Natural killer cell (primary cell): ENCODE data around the gene ULK4. TPM values are rescaled to one million over a fixed set of nuclear protein-coding genes. Genes with fewer than 3 reads are reported as not detected.
"Not testable (repeated sequence)": the region's sequence is repeated elsewhere in the genome, so short reads cannot be mapped to it uniquely, and the experiment has no call there.

Experiments used
- ATAC-seq, 3 donors: fragments of 150-1000 bp in 2 of 3; fragments of 200-7000 bp in 1 of 3; cut with Tn5 transposase; 1 replicate in 1 of 3; 2 replicates in 2 of 3; pipeline ENCODE4 v1.10.0; 2021; ENCODE audit warnings: mild to moderate bottlenecking in 2 of 3, moderate library complexity in 2 of 3
- DNase-seq, 2 donors: peaks; one replicate each; pipeline versions ENCODE4 v3.0.0 to v3.0.0-alpha.2; 2013 to 2021; ENCODE audit warnings: mixed read lengths in 1 of 2
- H3K27ac ChIP-seq: one replicate; pipeline ENCODE4 v1.5.1; 2013; ENCODE audit warnings: mild to moderate bottlenecking, low read length
- H3K27me3 ChIP-seq: one replicate; pipeline ENCODE4 v1.6.1; 2013; ENCODE audit warnings: low read length; ENCODE audit not compliant: control insufficient read depth, insufficient read depth
- H3K36me3 ChIP-seq: one replicate; pipeline ENCODE4 v1.6.1; 2013; ENCODE audit warnings: low read length; ENCODE audit not compliant: control insufficient read depth, insufficient read depth
- H3K4me1 ChIP-seq: one replicate; pipeline ENCODE4 v1.6.1; 2013; ENCODE audit warnings: low read length; ENCODE audit not compliant: control insufficient read depth, insufficient read depth
- H3K4me3 ChIP-seq: one replicate; pipeline ENCODE4 v1.5.1; 2013; ENCODE audit warnings: low read length
- H3K9me3 ChIP-seq: one replicate; pipeline ENCODE4 v1.6.1; 2013; ENCODE audit warnings: low read length; ENCODE audit not compliant: control insufficient read depth, insufficient read depth
- H3K27ac Mint-ChIP-seq, 2 donors: one replicate each; pipeline ENCODE4 v1.8.0; 2022; ENCODE audit warnings: mild to moderate bottlenecking in 2 of 2, mixed read lengths in 2 of 2, moderate library complexity in 1 of 2
- H3K27me3 Mint-ChIP-seq, 2 donors: one replicate each; pipeline ENCODE4 v1.8.0; 2022; ENCODE audit warnings: low read depth in 2 of 2, mixed read lengths in 2 of 2
- H3K36me3 Mint-ChIP-seq: one replicate; pipeline ENCODE4 v1.8.0; 2022; ENCODE audit warnings: mixed read lengths
- H3K4me1 Mint-ChIP-seq, 2 donors: one replicate each; pipeline ENCODE4 v1.8.0; 2022; ENCODE audit warnings: mixed read lengths in 2 of 2
- H3K4me3 Mint-ChIP-seq: one replicate; pipeline ENCODE4 v1.8.0; 2022; ENCODE audit warnings: mild to moderate bottlenecking, moderate library complexity, mixed read lengths
- H3K9me3 Mint-ChIP-seq, 2 donors: one replicate each; pipeline ENCODE4 v1.8.0; 2022; ENCODE audit warnings: mixed read lengths in 2 of 2
- WGBS: methylation state at CpG from one replicate; pipeline ENCODE4 v1.1.7; 2013; ENCODE audit warnings: missing lambda C conversion rate; ENCODE audit not compliant: insufficient coverage; 5-methylcytosine and 5-hydroxymethylcytosine counted together
- intact Hi-C: fragments of 100-400 bp; cut with micrococcal nuclease; formaldehyde crosslinking; loops from one replicate; pipeline ENCODE4 v1.14.2; 2022
- total RNA-seq, 4 donors: library from RNA; stranded (reverse); fragments of 120-200 nt in 1 of 4; gene quantifications; one replicate each; pipeline versions ENCODE4 v1.2.3 to v1.2.4, GENCODE V29; 2013 to 2022
- TF ChIP-seq, protein P1 (sequence below): fragments of 200-600 bp; IDR thresholded peaks from one replicate; pipeline ENCODE4 v1.8.0; 2022; ENCODE audit warnings: antibody characterized with exemption

Gene ULK4
- total RNA-seq, 3 donors from 2014 or later (not counting 1 experiment from before 2014, with no cell fraction given), result 19.2 to 25.7 (median 21.2) TPM

- no peaks in the 10 kb centered on the region for H3K36me3 Mint-ChIP-seq
- no peaks in the 10 kb centered on the region for H3K9me3 Mint-ChIP-seq
- no peak overlapping the region for H3K4me3 ChIP-seq
- no peak for DNase-seq
- ATAC-seq, result no peak
- intact Hi-C loops, result no loop called here
- TF ChIP-seq, protein P1, sequence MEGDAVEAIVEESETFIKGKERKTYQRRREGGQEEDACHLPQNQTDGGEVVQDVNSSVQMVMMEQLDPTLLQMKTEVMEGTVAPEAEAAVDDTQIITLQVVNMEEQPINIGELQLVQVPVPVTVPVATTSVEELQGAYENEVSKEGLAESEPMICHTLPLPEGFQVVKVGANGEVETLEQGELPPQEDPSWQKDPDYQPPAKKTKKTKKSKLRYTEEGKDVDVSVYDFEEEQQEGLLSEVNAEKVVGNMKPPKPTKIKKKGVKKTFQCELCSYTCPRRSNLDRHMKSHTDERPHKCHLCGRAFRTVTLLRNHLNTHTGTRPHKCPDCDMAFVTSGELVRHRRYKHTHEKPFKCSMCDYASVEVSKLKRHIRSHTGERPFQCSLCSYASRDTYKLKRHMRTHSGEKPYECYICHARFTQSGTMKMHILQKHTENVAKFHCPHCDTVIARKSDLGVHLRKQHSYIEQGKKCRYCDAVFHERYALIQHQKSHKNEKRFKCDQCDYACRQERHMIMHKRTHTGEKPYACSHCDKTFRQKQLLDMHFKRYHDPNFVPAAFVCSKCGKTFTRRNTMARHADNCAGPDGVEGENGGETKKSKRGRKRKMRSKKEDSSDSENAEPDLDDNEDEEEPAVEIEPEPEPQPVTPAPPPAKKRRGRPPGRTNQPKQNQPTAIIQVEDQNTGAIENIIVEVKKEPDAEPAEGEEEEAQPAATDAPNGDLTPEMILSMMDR, result no peak
- no peaks in the 10 kb centered on the region for H3K36me3 ChIP-seq
- no peaks in the 10 kb centered on the region for H3K27me3 Mint-ChIP-seq
- peaks cover 13 to 17% of the 10 kb centered on the region in 2 donors for H3K4me1 Mint-ChIP-seq
- no CpG with 5 or more reads among the region's 1 CpG for WGBS
- H3K27me3 ChIP-seq, result no peaks in the 10 kb centered on the region
- no peaks in the 10 kb centered on the region for H3K9me3 ChIP-seq
- peaks cover 7% of the 10 kb centered on the region for H3K4me1 ChIP-seq
- no peak overlapping the region for H3K27ac Mint-ChIP-seq
- no peak overlapping the region for H3K27ac ChIP-seq
- H3K4me3 Mint-ChIP-seq, result no peak overlapping the region
These were observed 114.2 kb downstream of the ULK4 start for GRCh38 chr3:41847679-41848078.

DNA sequence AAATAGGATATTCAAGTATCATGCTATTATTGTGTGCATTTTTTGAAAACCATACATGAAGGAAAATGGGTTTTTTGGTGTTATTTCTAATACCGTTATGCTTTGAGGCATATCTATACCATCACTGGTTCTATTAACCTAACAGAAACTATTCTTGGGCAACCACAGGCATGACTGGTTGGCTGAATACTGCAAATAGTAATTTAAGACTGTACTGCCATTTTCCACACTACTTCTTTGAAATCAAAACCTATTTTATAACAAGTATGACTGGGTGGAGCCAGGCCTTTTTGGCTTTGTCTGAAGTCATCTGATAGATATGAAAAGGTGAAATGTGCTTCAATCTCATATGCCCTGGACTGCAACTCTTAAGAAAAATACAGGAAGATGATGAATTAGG, 115.1 kb downstream of the ULK4 start:
- peaks cover 13 to 17% of the 10 kb centered on the region in 2 donors for H3K4me1 Mint-ChIP-seq
- no peaks in the 10 kb centered on the region for H3K9me3 ChIP-seq
- TF ChIP-seq, protein P1, result no peak
- no peaks in the 10 kb centered on the region for H3K27me3 Mint-ChIP-seq
- no peak for DNase-seq
- no peak overlapping the region for H3K4me3 ChIP-seq
- H3K9me3 Mint-ChIP-seq, result no peaks in the 10 kb centered on the region
- no CpG with 5 or more reads among the region's 1 CpG for WGBS
- no peak for ATAC-seq
- no peak overlapping the region for H3K27ac Mint-ChIP-seq
- intact Hi-C loops, result no loop called here
- no peak overlapping the region for H3K27ac ChIP-seq
- H3K4me1 ChIP-seq, result peaks cover 7% of the 10 kb centered on the region
- no peaks in the 10 kb centered on the region for H3K36me3 Mint-ChIP-seq
- H3K36me3 ChIP-seq, result no peaks in the 10 kb centered on the region
- H3K4me3 Mint-ChIP-seq, result no peak overlapping the region
- no peaks in the 10 kb centered on the region for H3K27me3 ChIP-seq

GRCh38 chr3:41845826-41846225, 116.1 kb downstream of the ULK4 start:
- peaks cover 13 to 17% of the 10 kb centered on the region in 2 donors for H3K4me1 Mint-ChIP-seq
- TF ChIP-seq, protein P1, result no peak
- H3K36me3 Mint-ChIP-seq, result no peaks in the 10 kb centered on the region
- H3K9me3 Mint-ChIP-seq, result no peaks in the 10 kb centered on the region
- H3K27ac Mint-ChIP-seq, result no peak overlapping the region
- Histone ChIP-seq H3K4me1 (peaks cover 7% of the 10 kb centered on the region), H3K9me3 (no peaks in the 10 kb centered on the region), H3K4me3 (no peak overlapping the region), H3K27me3 (no peaks in the 10 kb centered on the region), H3K27ac (no peak overlapping the region), H3K36me3 (no peaks in the 10 kb centered on the region)
- WGBS, result 95% methylated on average over 1 of the region's 1 CpG
- H3K27me3 Mint-ChIP-seq, result no peaks in the 10 kb centered on the region
- no peak for DNase-seq
- intact Hi-C loops, result no loop called here
- H3K4me3 Mint-ChIP-seq, result no peak overlapping the region
- no peak for ATAC-seq

- H3K4me3 Mint-ChIP-seq, H3K9me3 Mint-ChIP-seq, H3K36me3 ChIP-seq, DNase-seq, H3K27me3 ChIP-seq, intact Hi-C loops, H3K27ac ChIP-seq, ATAC-seq, H3K4me1 ChIP-seq, H3K27me3 Mint-ChIP-seq, H3K27ac Mint-ChIP-seq, H3K4me3 ChIP-seq, H3K36me3 Mint-ChIP-seq, H3K9me3 ChIP-seq: not testable (repeated sequence)
- 97% methylated on average over 24 of the region's 24 CpGs for WGBS
- H3K4me1 Mint-ChIP-seq, result peaks cover 10 to 14% of the 10 kb centered on the region in 2 donors
These were observed 117.6 kb downstream of the ULK4 start for GRCh38 chr3:41844256-41844655.

DNA sequence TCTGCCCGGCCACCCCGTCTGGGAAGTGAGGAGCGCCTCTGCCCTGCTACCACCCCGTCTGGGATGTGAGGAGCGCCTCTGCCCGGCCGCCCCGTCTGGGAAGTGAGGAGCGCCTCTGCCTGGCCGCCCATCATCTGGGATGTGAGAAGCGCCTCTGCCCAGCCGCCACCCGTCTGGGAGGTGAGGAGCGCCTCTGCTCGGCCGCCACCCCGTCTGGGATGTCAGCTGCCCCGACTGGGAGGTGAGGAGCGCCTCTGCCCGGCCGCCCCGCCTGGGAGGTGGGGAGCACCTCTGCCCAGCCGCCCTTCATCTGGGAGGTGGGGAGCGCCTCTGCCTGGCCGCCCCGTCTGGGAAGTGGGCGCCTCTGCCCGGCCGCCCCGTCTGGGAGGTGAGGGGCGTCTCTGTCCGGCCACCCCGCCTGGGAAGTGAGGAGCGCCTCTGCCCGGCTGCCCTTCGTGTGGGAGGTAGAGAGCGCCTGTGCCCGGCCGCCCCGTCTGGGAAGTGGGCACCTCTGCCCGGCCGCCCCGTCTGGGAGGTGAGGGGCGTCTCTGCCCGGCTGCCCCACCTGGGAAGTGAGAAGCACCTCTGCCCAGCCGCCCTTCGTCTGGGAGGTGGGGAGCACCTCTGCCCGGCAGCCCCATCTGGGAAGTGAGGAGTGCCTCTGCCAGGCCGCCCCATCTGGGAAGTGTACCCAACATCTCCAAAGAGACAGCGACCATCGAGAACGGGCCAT, 120.8 kb downstream of the ULK4 start:
- H3K9me3 ChIP-seq, H3K27me3 Mint-ChIP-seq, H3K27me3 ChIP-seq, H3K4me1 ChIP-seq, H3K36me3 ChIP-seq, H3K4me3 ChIP-seq, DNase-seq, intact Hi-C loops, H3K27ac Mint-ChIP-seq, ATAC-seq, H3K4me1 Mint-ChIP-seq, H3K4me3 Mint-ChIP-seq, H3K27ac ChIP-seq, H3K36me3 Mint-ChIP-seq, H3K9me3 Mint-ChIP-seq: not testable (repeated sequence)
- 97% methylated on average over 52 of the region's 52 CpGs for WGBS
